DOHH2 (cell line): Measurements from ENCODE around the gene KRT17.

Experiments used
- H3F3A ChIP-seq: fragments of 200-600 bp; sonication (generic), shearing (Covaris generic); 2 replicates; pipeline ENCODE4 v1.6.0; 2016; ENCODE audit warnings: antibody characterized with exemption, mild to moderate bottlenecking; ENCODE audit not compliant: control insufficient read depth, insufficient read depth
- H3K27ac ChIP-seq: fragments of 200-600 bp; sonication (generic); 2 replicates; pipeline ENCODE4 v1.5.1; 2014; ENCODE audit warnings: low read depth, mild to moderate bottlenecking, low read length, moderate library complexity
- H3K27me3 ChIP-seq: fragments of 200-600 bp; sonication (generic); 2 replicates; pipeline ENCODE4 v1.6.1; 2014; ENCODE audit warnings: mild to moderate bottlenecking, low read length, mixed read lengths; ENCODE audit not compliant: control insufficient read depth
- H3K36me3 ChIP-seq: fragments of 200-600 bp; sonication (generic); 2 replicates; pipeline ENCODE4 v1.6.1; 2014; ENCODE audit warnings: mild to moderate bottlenecking, low read length, moderate library complexity, mixed read lengths; ENCODE audit not compliant: control insufficient read depth
- H3K4me1 ChIP-seq: fragments of 200-600 bp; sonication (generic); 2 replicates; pipeline ENCODE4 v1.6.1; 2014; ENCODE audit warnings: mild to moderate bottlenecking, low read length, mixed read lengths; ENCODE audit not compliant: control insufficient read depth
- H3K4me2 ChIP-seq: fragments of 200-600 bp; sonication (generic); 2 replicates; pipeline ENCODE4 v1.6.0; 2014; ENCODE audit warnings: mild to moderate bottlenecking, low read length, moderate library complexity
- H3K4me3 ChIP-seq: fragments of 200-600 bp; sonication (generic); 2 replicates; pipeline ENCODE4 v1.5.1; 2014; ENCODE audit warnings: mild to moderate bottlenecking, low read length, mixed read lengths
- H3K79me2 ChIP-seq: fragments of 200-600 bp; sonication (generic); 2 replicates; pipeline ENCODE4 v1.6.1; 2014; ENCODE audit warnings: mild to moderate bottlenecking, low read length, mixed read lengths; ENCODE audit not compliant: control insufficient read depth
- H3K9me2 ChIP-seq: fragments of 200-600 bp; sonication (generic); replicated peaks from 2 replicates; pipeline ENCODE4 v1.6.1; 2014; ENCODE audit warnings: mild to moderate bottlenecking, low read length, mixed read lengths; ENCODE audit not compliant: control insufficient read depth
- H3K9me3 ChIP-seq: fragments of 200-600 bp; sonication (generic); 2 replicates; pipeline ENCODE4 v1.6.1; 2014; ENCODE audit warnings: antibody characterized with exemption, low read length, mixed read lengths; ENCODE audit not compliant: control insufficient read depth, insufficient read depth
- H4K20me1 ChIP-seq: fragments of 200-600 bp; sonication (generic); 2 replicates; pipeline ENCODE4 v1.6.0; 2014; ENCODE audit warnings: low read depth, mild to moderate bottlenecking, antibody characterized with exemption, low read length, moderate library complexity; ENCODE audit not compliant: control insufficient read depth, insufficient read depth
- CTCF ChIP-seq: fragments of 200-600 bp; sonication (generic); IDR thresholded peaks from one replicate; pipeline ENCODE4 v1.5.1; 2014; ENCODE audit warnings: antibody characterized with exemption, mild to moderate bottlenecking, low read depth, low read length; ENCODE audit not compliant: poor library complexity, severe bottlenecking
- EZH2phosphoT487 ChIP-seq: fragments of 200-600 bp; sonication (generic); IDR thresholded peaks from 2 replicates; pipeline ENCODE4 v1.6.1; 2017; ENCODE audit warnings: borderline replicate concordance, mild to moderate bottlenecking, antibody characterized with exemption, low read length, moderate library complexity, mixed read lengths

The KRT17 gene

GRCh38 chr17:41619036-41619926, 5.1 kb downstream of the KRT17 start:
- TF ChIP-seq EZH2phosphoT487 (no peak), CTCF (no peak)
- Histone ChIP-seq H3K27ac (no peak overlapping the region), H3K4me3 (no peak overlapping the region), H3K79me2 (no peaks in the 10 kb centered on the region), H3K9me3 (no peaks in the 10 kb centered on the region), H4K20me1 (no peaks in the 10 kb centered on the region), H3K27me3 (no peaks in the 10 kb centered on the region), H3K4me1 (no peaks in the 10 kb centered on the region), H3K36me3 (no peaks in the 10 kb centered on the region), H3F3A (no peaks in the 10 kb centered on the region), H3K4me2 (no peak overlapping the region), H3K9me2 (no peaks in the 10 kb centered on the region)

- TF ChIP-seq CTCF (no peak), EZH2phosphoT487 (no peak)
Measured at GRCh38 chr17:41618341-41619035, 5.9 kb downstream of the KRT17 start.

GRCh38 chr17:41617698-41618097, 6.7 kb downstream of the KRT17 start:
- no peaks in the 10 kb centered on the region for H3K9me2 ChIP-seq
- H3K36me3 ChIP-seq = no peaks in the 10 kb centered on the region
- TF ChIP-seq CTCF (no peak), EZH2phosphoT487 (no peak)
- H3K27me3 ChIP-seq = no peaks in the 10 kb centered on the region
- H3K9me3 ChIP-seq = no peaks in the 10 kb centered on the region
- H3F3A ChIP-seq = no peaks in the 10 kb centered on the region
- H3K27ac ChIP-seq = no peak overlapping the region
- H4K20me1 ChIP-seq = no peaks in the 10 kb centered on the region
- no peak overlapping the region for H3K4me3 ChIP-seq
- no peak overlapping the region for H3K4me2 ChIP-seq
- H3K4me1 ChIP-seq = no peaks in the 10 kb centered on the region
- H3K79me2 ChIP-seq = no peaks in the 10 kb centered on the region

More at GRCh38 chr17:41618341-41619035, 5.9 kb downstream of the KRT17 start:
- H3K27me3 ChIP-seq = no peaks in the 10 kb centered on the region
- no peak overlapping the region for H3K4me2 ChIP-seq
- no peak overlapping the region for H3K27ac ChIP-seq
- no peaks in the 10 kb centered on the region for H3F3A ChIP-seq
- H3K4me3 ChIP-seq = no peak overlapping the region
- no peaks in the 10 kb centered on the region for H4K20me1 ChIP-seq
- H3K9me2 ChIP-seq = no peaks in the 10 kb centered on the region
- H3K4me1 ChIP-seq = no peaks in the 10 kb centered on the region
- H3K79me2 ChIP-seq = no peaks in the 10 kb centered on the region
- H3K9me3 ChIP-seq = no peaks in the 10 kb centered on the region
- no peaks in the 10 kb centered on the region for H3K36me3 ChIP-seq
